Gastroesophageal sphincter (tissue), 3 donors: ENCODE measurements around the gene CFAP61.

Experiments
- CTCF ChIP-seq, 4 experiments: fragments of 200-600 bp in 2 of 4; fragments of 450-650 bp in 2 of 4; sonication (generic) in 1 of 4; IDR thresholded peaks; one replicate each; pipeline ENCODE4 v1.5.1; 2017 to 2019; ENCODE audit warnings: antibody characterized with exemption in 4 of 4, mild to moderate bottlenecking in 2 of 4, moderate library complexity in 2 of 4
- EP300 ChIP-seq: sonication (generic); formaldehyde crosslinking; IDR thresholded peaks from one replicate; pipeline ENCODE4 v1.6.1; 2017; ENCODE audit warnings: antibody characterized with exemption, mild to moderate bottlenecking
- POLR2A ChIP-seq, 2 donors: fragments of 450-650 bp; IDR thresholded peaks; one replicate each; pipeline ENCODE4 v1.6.1; 2017; ENCODE audit warnings: antibody characterized with exemption in 2 of 2, mild to moderate bottlenecking in 2 of 2, moderate library complexity in 1 of 2
- POLR2AphosphoS5 ChIP-seq: sonication (generic); formaldehyde crosslinking; IDR thresholded peaks from one replicate; pipeline ENCODE4 v1.6.1; 2017; ENCODE audit warnings: antibody characterized with exemption

GRCh38 chr20:20073801-20074371 lies 21.6 kb downstream of the CFAP61 start:
- TF ChIP-seq POLR2AphosphoS5 (no peak), CTCF (IDR thresholded peaks at IDR 0.05) (no peak), POLR2A (IDR thresholded peaks at IDR 0.05) (no peak), EP300 (no peak)
